HFF-Myc (cell line): ENCODE measurements around the gene PTGES.
"Not testable (repeated sequence)": the region's sequence is repeated elsewhere in the genome, so short reads cannot be mapped to it uniquely, and the experiment has no call there.

Experiments used
- DNase-seq: peaks from one replicate; pipeline ENCODE4 v3.0.0-alpha.2; 2011; ENCODE audit warnings: low read depth; ENCODE audit errors: extremely low read depth
- H3K4me3 ChIP-seq: replicated peaks from 2 replicates; pipeline ENCODE4 v1.5.1; 2011; ENCODE audit warnings: low read depth, mild to moderate bottlenecking, control low read depth, low read length
- CTCF ChIP-seq: IDR thresholded peaks from 2 replicates; pipeline ENCODE4 v1.5.1; 2012; ENCODE audit warnings: mild to moderate bottlenecking, low read depth, low read length, control low read depth; ENCODE audit errors: missing control alignments

Gene PTGES

GRCh38 chr9:129776938-129777768 is 24.3 kb upstream of the PTGES start:
- no peak for TF ChIP-seq CTCF
- peak; percentile 96 for DNase-seq
- peak overlapping the region; percentile 24 for H3K4me3 ChIP-seq

GRCh38 chr9:129776566-129776937 is 23.7 kb upstream of the PTGES start:
- H3K4me3 ChIP-seq = peak overlapping the region; percentile 24
- DNase-seq = no peak
- no peak for TF ChIP-seq CTCF

- not testable (repeated sequence) for H3K4me3 ChIP-seq, DNase-seq
Measured at GRCh38 chr9:129776096-129776495, 23.3 kb upstream of the PTGES start.

GRCh38 chr9:129775448-129775798 is 22.6 kb upstream of the PTGES start:
- no peak for TF ChIP-seq CTCF
- no peak for DNase-seq
- H3K4me3 ChIP-seq = no peak overlapping the region

GRCh38 chr9:129774791-129775447 is 22.1 kb upstream of the PTGES start:
- H3K4me3 ChIP-seq = no peak overlapping the region
- DNase-seq = no peak
- TF ChIP-seq CTCF = no peak

GRCh38 chr9:129773262-129774048 is 20.6 kb upstream of the PTGES start:
- no peak overlapping the region for H3K4me3 ChIP-seq
- no peak for DNase-seq
- no peak for TF ChIP-seq CTCF

GRCh38 chr9:129770741-129771140 is 17.9 kb upstream of the PTGES start:
- no peak for DNase-seq
- no peak overlapping the region for H3K4me3 ChIP-seq
- no peak for TF ChIP-seq CTCF
